ENCODE data around the gene TNFRSF1A. TPM values are rescaled to one million over a fixed set of nuclear protein-coding genes. Genes with fewer than 3 reads are reported as not detected.

Gene TNFRSF1A
- total and polyA plus RNA-seq, 9 of the 15 experiments (the other 6 are each of a cell fraction or from before 2014, with no cell fraction given): 0.76 to 43.5 (median 30.0) TPM

DNA sequence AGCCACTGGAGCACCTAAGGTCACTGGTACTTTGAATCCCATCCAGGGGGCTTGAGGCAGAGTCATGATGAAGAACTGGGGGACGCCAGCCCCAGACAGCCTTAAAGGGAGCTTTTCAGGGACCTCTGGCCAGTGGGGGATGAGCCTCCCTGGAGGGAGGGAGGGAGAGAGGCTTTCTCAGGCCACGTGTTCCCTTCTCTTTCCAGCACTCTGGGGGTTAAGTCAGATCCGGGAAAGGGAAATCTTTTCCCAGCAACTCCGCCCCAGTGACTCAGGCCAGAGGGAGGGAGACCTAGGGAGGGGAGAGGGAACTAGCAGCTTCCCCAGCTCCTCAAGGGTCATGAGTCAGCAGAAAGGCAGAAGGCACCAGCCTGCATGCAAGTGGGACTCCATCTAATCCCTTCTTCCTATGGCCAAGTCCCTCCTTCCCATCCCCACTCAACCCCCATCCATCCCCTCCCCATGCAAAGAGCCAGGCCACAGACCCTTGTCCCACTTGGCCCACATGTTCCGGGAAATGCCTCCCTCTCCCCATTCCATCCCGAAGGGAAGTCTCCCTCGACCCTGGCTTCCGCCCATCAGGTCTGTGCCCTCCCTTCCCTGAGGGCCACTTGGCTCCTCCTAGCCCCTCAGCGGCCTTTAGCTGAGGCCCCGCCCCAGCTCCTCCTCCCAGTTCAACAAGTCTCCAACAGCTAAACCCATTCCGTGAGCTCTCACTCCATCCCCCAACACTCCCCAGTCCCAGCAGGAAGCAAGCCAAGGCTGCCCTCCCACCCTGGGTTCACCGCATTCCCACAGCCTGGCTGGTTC is 5.6 kb downstream of the TNFRSF1A start (continued):
- TF ChIP-seq POU5F1 (IDR thresholded peaks at IDR 0.05; ENCODE audit: borderline replicate concordance, low read depth, low read length, partially characterized antibody) (no peak), LCOR (CRISPR knock-in tag; IDR thresholded peaks at IDR 0.05) (no peak), PRPF4 (IDR thresholded peaks at IDR 0.05; ENCODE audit: insufficient read depth, low read depth, low read length, poor library complexity, severe bottlenecking) (no peak), TAL1 (IDR thresholded peaks at IDR 0.05) (no peak), NCOR1 (IDR thresholded peaks at IDR 0.05) (peak; percentile 41), HDAC6 (IDR thresholded peaks at IDR 0.05; ENCODE audit: low read depth, low read length) (no peak), POLR2AphosphoS5 (IDR thresholded peaks at IDR 0.05; ENCODE audit: control insufficient read depth, insufficient read depth, low read depth, low read length) (peak; percentile 46), NFE2 (IDR thresholded peaks at IDR 0.05; ENCODE audit: low read depth) (peak; percentile 98), TAF1 (IDR thresholded peaks at IDR 0.05; ENCODE audit: control insufficient read depth, extremely low read depth, insufficient read depth, low read length, severe bottlenecking) (peak; percentile 63), GATAD2A (IDR thresholded peaks at IDR 0.05) (0 out of 2 replicates have a peak, but pooled peaks have one; percentile 15)
- TF ChIP-seq, protein P1, sequence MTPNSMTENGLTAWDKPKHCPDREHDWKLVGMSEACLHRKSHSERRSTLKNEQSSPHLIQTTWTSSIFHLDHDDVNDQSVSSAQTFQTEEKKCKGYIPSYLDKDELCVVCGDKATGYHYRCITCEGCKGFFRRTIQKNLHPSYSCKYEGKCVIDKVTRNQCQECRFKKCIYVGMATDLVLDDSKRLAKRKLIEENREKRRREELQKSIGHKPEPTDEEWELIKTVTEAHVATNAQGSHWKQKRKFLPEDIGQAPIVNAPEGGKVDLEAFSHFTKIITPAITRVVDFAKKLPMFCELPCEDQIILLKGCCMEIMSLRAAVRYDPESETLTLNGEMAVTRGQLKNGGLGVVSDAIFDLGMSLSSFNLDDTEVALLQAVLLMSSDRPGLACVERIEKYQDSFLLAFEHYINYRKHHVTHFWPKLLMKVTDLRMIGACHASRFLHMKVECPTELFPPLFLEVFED (CRISPR knock-in tag; conservative IDR thresholded peaks at IDR 0.05): no peak
- TF ChIP-seq, protein P2, sequence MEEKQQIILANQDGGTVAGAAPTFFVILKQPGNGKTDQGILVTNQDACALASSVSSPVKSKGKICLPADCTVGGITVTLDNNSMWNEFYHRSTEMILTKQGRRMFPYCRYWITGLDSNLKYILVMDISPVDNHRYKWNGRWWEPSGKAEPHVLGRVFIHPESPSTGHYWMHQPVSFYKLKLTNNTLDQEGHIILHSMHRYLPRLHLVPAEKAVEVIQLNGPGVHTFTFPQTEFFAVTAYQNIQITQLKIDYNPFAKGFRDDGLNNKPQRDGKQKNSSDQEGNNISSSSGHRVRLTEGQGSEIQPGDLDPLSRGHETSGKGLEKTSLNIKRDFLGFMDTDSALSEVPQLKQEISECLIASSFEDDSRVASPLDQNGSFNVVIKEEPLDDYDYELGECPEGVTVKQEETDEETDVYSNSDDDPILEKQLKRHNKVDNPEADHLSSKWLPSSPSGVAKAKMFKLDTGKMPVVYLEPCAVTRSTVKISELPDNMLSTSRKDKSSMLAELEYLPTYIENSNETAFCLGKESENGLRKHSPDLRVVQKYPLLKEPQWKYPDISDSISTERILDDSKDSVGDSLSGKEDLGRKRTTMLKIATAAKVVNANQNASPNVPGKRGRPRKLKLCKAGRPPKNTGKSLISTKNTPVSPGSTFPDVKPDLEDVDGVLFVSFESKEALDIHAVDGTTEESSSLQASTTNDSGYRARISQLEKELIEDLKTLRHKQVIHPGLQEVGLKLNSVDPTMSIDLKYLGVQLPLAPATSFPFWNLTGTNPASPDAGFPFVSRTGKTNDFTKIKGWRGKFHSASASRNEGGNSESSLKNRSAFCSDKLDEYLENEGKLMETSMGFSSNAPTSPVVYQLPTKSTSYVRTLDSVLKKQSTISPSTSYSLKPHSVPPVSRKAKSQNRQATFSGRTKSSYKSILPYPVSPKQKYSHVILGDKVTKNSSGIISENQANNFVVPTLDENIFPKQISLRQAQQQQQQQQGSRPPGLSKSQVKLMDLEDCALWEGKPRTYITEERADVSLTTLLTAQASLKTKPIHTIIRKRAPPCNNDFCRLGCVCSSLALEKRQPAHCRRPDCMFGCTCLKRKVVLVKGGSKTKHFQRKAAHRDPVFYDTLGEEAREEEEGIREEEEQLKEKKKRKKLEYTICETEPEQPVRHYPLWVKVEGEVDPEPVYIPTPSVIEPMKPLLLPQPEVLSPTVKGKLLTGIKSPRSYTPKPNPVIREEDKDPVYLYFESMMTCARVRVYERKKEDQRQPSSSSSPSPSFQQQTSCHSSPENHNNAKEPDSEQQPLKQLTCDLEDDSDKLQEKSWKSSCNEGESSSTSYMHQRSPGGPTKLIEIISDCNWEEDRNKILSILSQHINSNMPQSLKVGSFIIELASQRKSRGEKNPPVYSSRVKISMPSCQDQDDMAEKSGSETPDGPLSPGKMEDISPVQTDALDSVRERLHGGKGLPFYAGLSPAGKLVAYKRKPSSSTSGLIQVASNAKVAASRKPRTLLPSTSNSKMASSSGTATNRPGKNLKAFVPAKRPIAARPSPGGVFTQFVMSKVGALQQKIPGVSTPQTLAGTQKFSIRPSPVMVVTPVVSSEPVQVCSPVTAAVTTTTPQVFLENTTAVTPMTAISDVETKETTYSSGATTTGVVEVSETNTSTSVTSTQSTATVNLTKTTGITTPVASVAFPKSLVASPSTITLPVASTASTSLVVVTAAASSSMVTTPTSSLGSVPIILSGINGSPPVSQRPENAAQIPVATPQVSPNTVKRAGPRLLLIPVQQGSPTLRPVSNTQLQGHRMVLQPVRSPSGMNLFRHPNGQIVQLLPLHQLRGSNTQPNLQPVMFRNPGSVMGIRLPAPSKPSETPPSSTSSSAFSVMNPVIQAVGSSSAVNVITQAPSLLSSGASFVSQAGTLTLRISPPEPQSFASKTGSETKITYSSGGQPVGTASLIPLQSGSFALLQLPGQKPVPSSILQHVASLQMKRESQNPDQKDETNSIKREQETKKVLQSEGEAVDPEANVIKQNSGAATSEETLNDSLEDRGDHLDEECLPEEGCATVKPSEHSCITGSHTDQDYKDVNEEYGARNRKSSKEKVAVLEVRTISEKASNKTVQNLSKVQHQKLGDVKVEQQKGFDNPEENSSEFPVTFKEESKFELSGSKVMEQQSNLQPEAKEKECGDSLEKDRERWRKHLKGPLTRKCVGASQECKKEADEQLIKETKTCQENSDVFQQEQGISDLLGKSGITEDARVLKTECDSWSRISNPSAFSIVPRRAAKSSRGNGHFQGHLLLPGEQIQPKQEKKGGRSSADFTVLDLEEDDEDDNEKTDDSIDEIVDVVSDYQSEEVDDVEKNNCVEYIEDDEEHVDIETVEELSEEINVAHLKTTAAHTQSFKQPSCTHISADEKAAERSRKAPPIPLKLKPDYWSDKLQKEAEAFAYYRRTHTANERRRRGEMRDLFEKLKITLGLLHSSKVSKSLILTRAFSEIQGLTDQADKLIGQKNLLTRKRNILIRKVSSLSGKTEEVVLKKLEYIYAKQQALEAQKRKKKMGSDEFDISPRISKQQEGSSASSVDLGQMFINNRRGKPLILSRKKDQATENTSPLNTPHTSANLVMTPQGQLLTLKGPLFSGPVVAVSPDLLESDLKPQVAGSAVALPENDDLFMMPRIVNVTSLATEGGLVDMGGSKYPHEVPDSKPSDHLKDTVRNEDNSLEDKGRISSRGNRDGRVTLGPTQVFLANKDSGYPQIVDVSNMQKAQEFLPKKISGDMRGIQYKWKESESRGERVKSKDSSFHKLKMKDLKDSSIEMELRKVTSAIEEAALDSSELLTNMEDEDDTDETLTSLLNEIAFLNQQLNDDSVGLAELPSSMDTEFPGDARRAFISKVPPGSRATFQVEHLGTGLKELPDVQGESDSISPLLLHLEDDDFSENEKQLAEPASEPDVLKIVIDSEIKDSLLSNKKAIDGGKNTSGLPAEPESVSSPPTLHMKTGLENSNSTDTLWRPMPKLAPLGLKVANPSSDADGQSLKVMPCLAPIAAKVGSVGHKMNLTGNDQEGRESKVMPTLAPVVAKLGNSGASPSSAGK (IDR thresholded peaks at IDR 0.05): peak; percentile 73

Measured in K562 (cell line).